Upper lobe of right lung (tissue), 1 donor: ENCODE results near the gene MLLT3. TPM values are rescaled to one million over a fixed set of nuclear protein-coding genes. Genes with fewer than 3 reads are reported as not detected.

Experiments
- ATAC-seq: fragments of 200-7000 bp; cut with Tn5 transposase; one replicate; pipeline ENCODE4 v1.9.1; 2020; ENCODE audit warnings: mild to moderate bottlenecking, moderate library complexity
- DNase-seq: peaks from one replicate; pipeline ENCODE4 v3.0.0-alpha.2; 2020
- H3K27ac ChIP-seq: fragments of 200-600 bp; one replicate; pipeline ENCODE4 v1.8.0; 2022
- H3K27me3 ChIP-seq: fragments of 200-600 bp; one replicate; pipeline ENCODE4 v1.8.0; 2022; ENCODE audit warnings: mild to moderate bottlenecking
- H3K36me3 ChIP-seq: fragments of 200-600 bp; one replicate; pipeline ENCODE4 v1.8.0; 2022
- H3K4me1 ChIP-seq: fragments of 200-600 bp; one replicate; pipeline ENCODE4 v1.8.0; 2022
- H3K4me3 ChIP-seq: fragments of 200-600 bp; one replicate; pipeline ENCODE4 v1.8.0; 2022; ENCODE audit warnings: mild to moderate bottlenecking
- H3K9me3 ChIP-seq: fragments of 200-600 bp; one replicate; pipeline ENCODE4 v1.8.0; 2022
- intact Hi-C: fragments of 100-400 bp; cut with DNase I; formaldehyde crosslinking; loops from one replicate; pipeline ENCODE4 v1.11.0; 2022
- total RNA-seq: library from RNA; stranded (reverse); fragmentation: NEBNext Ultra II Directional; extraction: Animal tissue kit (Norgen Biotek cat#: 25700); gene quantifications from one replicate; pipeline ENCODE4 v1.2.1, GENCODE V29; 2021
- TF ChIP-seq, protein P1 (sequence below): fragments of 200-600 bp; IDR thresholded peaks from one replicate; pipeline ENCODE4 v1.8.0; 2022; ENCODE audit warnings: antibody characterized with exemption
- donor health status: DM: no; HTN: yes; CAD: no; lungs with severe emphysema.

MLLT3 gene
- total RNA-seq, 1 donor from 2014 or later: 15.4 TPM

GRCh38 chr9:20325008-20325407 lies 297.3 kb downstream of the MLLT3 start:
- H3K36me3 ChIP-seq: no peaks in the 10 kb centered on the region
- ATAC-seq (no peak), DNase-seq (no peak)
- H3K4me3 ChIP-seq: no peak overlapping the region
- TF ChIP-seq, protein P1, sequence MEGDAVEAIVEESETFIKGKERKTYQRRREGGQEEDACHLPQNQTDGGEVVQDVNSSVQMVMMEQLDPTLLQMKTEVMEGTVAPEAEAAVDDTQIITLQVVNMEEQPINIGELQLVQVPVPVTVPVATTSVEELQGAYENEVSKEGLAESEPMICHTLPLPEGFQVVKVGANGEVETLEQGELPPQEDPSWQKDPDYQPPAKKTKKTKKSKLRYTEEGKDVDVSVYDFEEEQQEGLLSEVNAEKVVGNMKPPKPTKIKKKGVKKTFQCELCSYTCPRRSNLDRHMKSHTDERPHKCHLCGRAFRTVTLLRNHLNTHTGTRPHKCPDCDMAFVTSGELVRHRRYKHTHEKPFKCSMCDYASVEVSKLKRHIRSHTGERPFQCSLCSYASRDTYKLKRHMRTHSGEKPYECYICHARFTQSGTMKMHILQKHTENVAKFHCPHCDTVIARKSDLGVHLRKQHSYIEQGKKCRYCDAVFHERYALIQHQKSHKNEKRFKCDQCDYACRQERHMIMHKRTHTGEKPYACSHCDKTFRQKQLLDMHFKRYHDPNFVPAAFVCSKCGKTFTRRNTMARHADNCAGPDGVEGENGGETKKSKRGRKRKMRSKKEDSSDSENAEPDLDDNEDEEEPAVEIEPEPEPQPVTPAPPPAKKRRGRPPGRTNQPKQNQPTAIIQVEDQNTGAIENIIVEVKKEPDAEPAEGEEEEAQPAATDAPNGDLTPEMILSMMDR: no peak
- H3K9me3 ChIP-seq: no peaks in the 10 kb centered on the region
- H3K27me3 ChIP-seq: no peaks in the 10 kb centered on the region
- H3K27ac ChIP-seq: no peak overlapping the region
- intact Hi-C loops: no loop called here
- H3K4me1 ChIP-seq: no peaks in the 10 kb centered on the region

GRCh38 chr9:20322212-20322611 lies 300.1 kb downstream of the MLLT3 start:
- DNase-seq (no peak), ATAC-seq (no peak)
- Histone ChIP-seq H3K4me3 (no peak overlapping the region), H3K36me3 (no peaks in the 10 kb centered on the region), H3K9me3 (no peaks in the 10 kb centered on the region), H3K27me3 (no peaks in the 10 kb centered on the region), H3K27ac (no peak overlapping the region), H3K4me1 (no peaks in the 10 kb centered on the region)
- intact Hi-C loops: no loop called here
- TF ChIP-seq, protein P1: no peak

- intact Hi-C loops: no loop called here
- ATAC-seq (no peak), DNase-seq (no peak)
- Histone ChIP-seq H3K27ac (no peak overlapping the region), H3K4me3 (no peak overlapping the region), H3K27me3 (no peaks in the 10 kb centered on the region), H3K9me3 (no peaks in the 10 kb centered on the region), H3K36me3 (no peaks in the 10 kb centered on the region), H3K4me1 (no peaks in the 10 kb centered on the region)
- TF ChIP-seq, protein P1: no peak
Observed at GRCh38 chr9:20321423-20322082, 300.7 kb downstream of the MLLT3 start.

DNA sequence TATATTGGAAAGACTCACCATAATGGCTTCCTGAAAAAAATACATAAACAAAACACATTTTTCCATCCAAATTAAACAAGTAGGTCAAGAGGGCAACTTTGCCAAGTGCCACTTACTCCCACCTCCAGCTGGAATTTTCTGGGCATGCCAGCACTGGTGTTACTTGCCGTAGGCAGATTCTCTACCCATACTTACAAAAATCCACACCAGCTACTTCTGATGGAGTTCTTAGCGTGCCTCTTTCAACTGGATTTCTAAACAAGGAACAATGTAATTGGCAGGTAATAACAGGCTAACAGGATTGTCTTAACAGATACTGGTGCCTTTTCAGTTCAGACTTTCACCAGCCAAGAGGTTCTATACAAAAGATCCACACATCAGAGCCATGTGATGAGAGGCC lies 301.4 kb downstream of the MLLT3 start:
- ATAC-seq: peak; percentile 36

DNA sequence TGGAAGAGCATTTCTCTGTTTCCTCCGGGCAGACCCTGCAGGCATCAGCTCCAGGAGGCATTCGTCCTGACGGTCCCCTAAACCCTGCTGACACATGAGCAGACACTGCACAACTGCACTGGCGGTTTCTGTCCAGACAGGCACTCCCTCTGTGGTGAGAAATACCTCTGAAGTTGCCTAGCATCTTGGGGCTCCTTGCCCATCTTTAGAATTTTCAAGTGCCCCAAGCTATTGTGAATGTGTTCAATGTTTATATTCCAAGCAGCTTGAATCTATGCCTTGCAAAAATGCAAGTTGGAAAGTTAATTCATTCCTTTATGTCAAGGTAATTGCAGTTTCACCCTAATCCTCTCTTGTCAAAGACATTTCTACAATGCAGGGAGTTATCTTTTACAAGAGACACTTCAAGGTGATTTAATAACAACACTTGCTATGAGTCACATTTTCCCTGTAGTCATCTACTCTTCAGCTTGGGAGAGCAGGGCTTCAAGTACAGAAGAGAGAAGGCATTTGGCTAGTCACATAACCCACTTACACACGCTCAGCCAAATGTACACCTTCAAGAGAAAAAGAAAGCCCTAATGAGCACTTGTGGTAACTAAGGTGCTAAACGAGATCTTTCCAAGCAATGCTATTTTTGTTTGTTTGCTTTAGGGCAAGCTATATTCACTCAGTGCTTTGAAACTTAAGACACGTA lies 302.5 kb downstream of the MLLT3 start:
- Histone ChIP-seq H3K27ac (no peak overlapping the region), H3K4me3 (no peak overlapping the region), H3K27me3 (no peaks in the 10 kb centered on the region), H3K36me3 (no peaks in the 10 kb centered on the region), H3K9me3 (no peaks in the 10 kb centered on the region), H3K4me1 (no peaks in the 10 kb centered on the region)
- intact Hi-C loops: no loop called here
- TF ChIP-seq, protein P1: no peak
- DNase-seq (no peak), ATAC-seq (peak; percentile 79)

More for the DNA sequence above, 301.4 kb downstream of the MLLT3 start:
- Histone ChIP-seq H3K27me3 (no peaks in the 10 kb centered on the region), H3K36me3 (no peaks in the 10 kb centered on the region), H3K4me1 (no peaks in the 10 kb centered on the region), H3K4me3 (no peak overlapping the region), H3K9me3 (no peaks in the 10 kb centered on the region), H3K27ac (no peak overlapping the region)
- no peak for DNase-seq
- TF ChIP-seq, protein P1: no peak
- intact Hi-C loops: no loop called here
